Keratinocyte (primary cell): ENCODE results near the gene ELAVL1.

Source experiments
- CTCF ChIP-seq, 3 experiments: IDR thresholded peaks in 1 of 3; conservative IDR thresholded peaks in 1 of 3; optimal IDR thresholded peaks in 1 of 3; 2 replicates in 2 of 3; 3 replicates in 1 of 3; pipeline versions ENCODE3 to v1.5.1; 2011; ENCODE audit warnings: low read length in 3 of 3, mild to moderate bottlenecking in 3 of 3, moderate library complexity in 2 of 3, control low read depth in 1 of 3, inconsistent platforms in 1 of 3; ENCODE audit not compliant: insufficient read depth in 2 of 3; ENCODE audit errors: extremely low read depth in 1 of 3
- EZH2 ChIP-seq: IDR thresholded peaks from one replicate; pipeline ENCODE4 v1.6.1; 2012; ENCODE audit warnings: inconsistent platforms, mild to moderate bottlenecking, low read length, moderate library complexity

- TF ChIP-seq CTCF (optimal IDR thresholded peaks at IDR 0.05 in 1 of 3, IDR thresholded peaks at IDR 0.05 in 1 of 3, conservative IDR thresholded peaks at IDR 0.05 in 1 of 3; ENCODE audit: extremely low read depth in 1 of 3, insufficient read depth in 2 of 3, low read length in 3 of 3) (no peak), EZH2 (no peak)
These were observed 31.1 kb upstream of the ELAVL1 start for GRCh38 chr19:8036434-8037099.
